Renal cortex interstitium (tissue), 11 donors: Measurements from ENCODE around the gene ASB3. TPM values are rescaled to one million over a fixed set of nuclear protein-coding genes. Genes with fewer than 3 reads are reported as not detected.

Source experiments
- DNase-seq, 11 donors: peaks; one replicate each; pipeline ENCODE4 v3.0.0-alpha.2; 2013; ENCODE audit warnings: low read depth in 9 of 11, low spot score in 4 of 11; ENCODE audit errors: extremely low read depth in 1 of 11
- polyA plus RNA-seq, 3 donors: library from polyadenylated mRNA; unstranded; fragments of 120-200 nt; gene quantifications; one replicate each; pipeline ENCODE4 v1.2.1, GENCODE V29; 2013; ENCODE audit not compliant: insufficient read length in 3 of 3

The ASB3 gene
- polyA plus RNA-seq, 3 donors: 26.6 to 33.4 (median 29.3) TPM

- DNase-seq: no peak
These were observed 155.2 kb downstream of the ASB3 start for GRCh38 chr2:53631313-53632125.

GRCh38 chr2:53630026-53630606 lies 156.6 kb downstream of the ASB3 start:
- DNase-seq: no peak

GRCh38 chr2:53629501-53629900 lies 157.3 kb downstream of the ASB3 start:
- no peak for DNase-seq

DNA sequence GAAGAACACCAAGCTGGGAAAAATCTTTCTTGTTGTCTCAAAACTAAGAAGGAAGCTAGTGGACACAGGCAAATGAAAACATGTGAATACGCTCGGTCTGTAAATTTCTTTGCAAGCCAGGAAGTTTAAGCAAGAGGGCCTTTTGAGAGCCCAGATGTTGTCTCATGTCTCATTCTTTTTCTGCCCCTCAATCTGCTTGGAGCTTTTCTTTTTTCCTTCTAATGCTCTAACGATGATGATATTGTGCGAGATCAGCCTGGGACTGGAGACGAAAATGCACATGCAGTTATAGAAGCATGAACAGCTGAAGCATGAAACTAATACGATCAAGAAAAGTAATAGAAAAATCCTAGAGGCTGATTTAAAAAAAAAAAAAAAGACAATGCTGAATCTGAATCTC lies 157.8 kb downstream of the ASB3 start:
- no peak for DNase-seq

- no peak for DNase-seq
These were observed 164.6 kb downstream of the ASB3 start for GRCh38 chr2:53622141-53622540.

GRCh38 chr2:53620981-53621380 lies 165.8 kb downstream of the ASB3 start:
- no peak for DNase-seq

Other genes with a start within 250 kb of the ASB3 start
- gene CHAC2, start 19.1 kb downstream of the ASB3 start, polyA plus RNA-seq: 1 to 10 TPM; 3.9 to 5.5 (median 4.9) TPM
- 10 to 100 TPM; 64.1 to 72.0 (median 67.2) TPM for gene ERLEC1, start 91 bp upstream of the ASB3 start, polyA plus RNA-seq
- 1 to 10 TPM; 2.1 to 3.4 (median 2.5) TPM for gene GPR75, start 73.0 kb upstream of the ASB3 start, polyA plus RNA-seq
- 10 to 100 TPM; 55.1 to 67.3 (median 64.1) TPM for gene PSME4, start 184.0 kb upstream of the ASB3 start, polyA plus RNA-seq